Medulla oblongata (tissue), 1 donor: Measurements from ENCODE around the gene SLC6A7.

Source experiments
- DNase-seq: peaks from one replicate; pipeline ENCODE4 v3.0.0-alpha.2; 2015; ENCODE audit errors: extremely low spot score

SLC6A7 gene

GRCh38 chr5:150155258-150156026 is 34.4 kb upstream of the SLC6A7 start, which contains the start of gene PDGFRB:
Gene PDGFRB (minus strand): TSS chr5:150155845. CDS start chr5:150137047, 18,798 bp downstream.
- peak; percentile 90 for DNase-seq

GRCh38 chr5:150156027-150156368 is 33.9 kb upstream of the SLC6A7 start:
- no peak for DNase-seq

GRCh38 chr5:150156540-150156939 is 33.3 kb upstream of the SLC6A7 start:
- DNase-seq = no peak

- DNase-seq = no peak
These were observed 32.7 kb upstream of the SLC6A7 start for GRCh38 chr5:150157168-150157567.

- DNase-seq = no peak
These were observed 31.5 kb upstream of the SLC6A7 start for GRCh38 chr5:150158170-150158949.

GRCh38 chr5:150159031-150159430 is 30.8 kb upstream of the SLC6A7 start:
- no peak for DNase-seq

- DNase-seq = no peak
These were observed 30.1 kb upstream of the SLC6A7 start for GRCh38 chr5:150159741-150160179.

GRCh38 chr5:150160448-150161081 is 29.3 kb upstream of the SLC6A7 start:
- DNase-seq = no peak

GRCh38 chr5:150161242-150162141 is 28.4 kb upstream of the SLC6A7 start:
- DNase-seq = peak; percentile 65

- DNase-seq = no peak
These were observed 27.7 kb upstream of the SLC6A7 start for GRCh38 chr5:150162142-150162513.

GRCh38 chr5:150163035-150163434 is 26.8 kb upstream of the SLC6A7 start:
- DNase-seq = no peak

GRCh38 chr5:150163547-150164059 is 26.3 kb upstream of the SLC6A7 start:
- no peak for DNase-seq

GRCh38 chr5:150164211-150164980 is 25.5 kb upstream of the SLC6A7 start:
- DNase-seq = no peak

- no peak for DNase-seq
These were observed 23.7 kb upstream of the SLC6A7 start for GRCh38 chr5:150166037-150166649.

GRCh38 chr5:150166650-150167511 is 23.0 kb upstream of the SLC6A7 start, which contains the start of gene CDX1:
Gene CDX1 (plus strand): TSS chr5:150166778. CDS start chr5:150166877, 99 bp downstream.
- DNase-seq = no peak

GRCh38 chr5:150167512-150167850 is 22.4 kb upstream of the SLC6A7 start:
- DNase-seq = no peak

- DNase-seq = no peak
These were observed 22.0 kb upstream of the SLC6A7 start for GRCh38 chr5:150167908-150168307.

- no peak for DNase-seq
These were observed 21.0 kb upstream of the SLC6A7 start for GRCh38 chr5:150168864-150169263.

GRCh38 chr5:150172145-150172544 is 17.7 kb upstream of the SLC6A7 start:
- DNase-seq = no peak
